GM12878 (cell line): ENCODE measurements around the gene SMPX. TPM values are rescaled to one million over a fixed set of nuclear protein-coding genes. Genes with fewer than 3 reads are reported as not detected.

ENCODE experiments used
- ATAC-seq: fragments of 200-7000 bp; cut with Tn5 transposase; 3 replicates; pipeline ENCODE4 v1.9.1; 2020; ENCODE audit warnings: mild to moderate bottlenecking, moderate library complexity
- BruUV-seq: library from RNA; stranded (reverse); fragments of 400-500 nt; replicated peaks from 2 replicates; lab custom pipeline; 2021; lab: Mats Ljungman, UMichigan
- CTCF ChIA-PET: fragments of 300-600 bp; sonication (Branson Sonifier 250); formaldehyde crosslinking; extraction: SDS; loops from one replicate; lab custom pipeline; 2021; ENCODE audit warnings: inconsistent platforms; lab: Yijun Ruan, JAX
- POLR2A ChIA-PET: fragments of 350-600 bp; formaldehyde crosslinking; extraction: SDS; loops from one replicate; lab custom pipeline; 2021; ENCODE audit warnings: inconsistent platforms; lab: Charles Lee
- RAD21 ChIA-PET: fragments of 300-600 bp; sonication (Branson Sonifier 250); formaldehyde crosslinking; loops from one replicate; lab custom pipeline; 2023; ENCODE audit warnings: antibody characterized with exemption; ENCODE audit not compliant: unreplicated experiment; lab: Charles Lee
- SMC1A ChIA-PET: fragments of 300-600 bp; sonication (Branson Sonifier 250); formaldehyde crosslinking; loops from one replicate; lab custom pipeline; 2023; ENCODE audit not compliant: unreplicated experiment, uncharacterized antibody; lab: Charles Lee
- DNase-seq: peaks from one replicate; pipeline ENCODE4 v3.0.0-alpha.2; 2011; ENCODE audit warnings: low read depth, low spot score
- FAIRE-seq: peaks from 3 replicates; lab custom pipeline; 2011; peaks lifted over from hg19 to GRCh38; lab: Jason Lieb, UNC
- H2AFZ ChIP-seq: 2 replicates; pipeline ENCODE4 v1.6.0; 2011; ENCODE audit warnings: low read depth, low read length, control low read depth; ENCODE audit not compliant: control insufficient read depth
- H3K27ac ChIP-seq: 2 replicates; pipeline ENCODE4 v1.5.1; 2011; ENCODE audit warnings: control low read depth; ENCODE audit not compliant: control insufficient read depth, insufficient read depth
- H3K27me3 ChIP-seq, 2 experiments: replicated peaks in 1 of 2; 2 replicates each; pipeline versions ENCODE4 v1.6.0 to v1.6.1; 2011; ENCODE audit warnings: low read length in 1 of 2; ENCODE audit not compliant: control insufficient read depth in 2 of 2, insufficient read depth in 2 of 2
- H3K36me3 ChIP-seq, 2 experiments: 2 replicates each; pipeline ENCODE4 v1.5.1; 2011; ENCODE audit warnings: low read length in 1 of 2; ENCODE audit not compliant: control insufficient read depth in 2 of 2, insufficient read depth in 2 of 2
- H3K4me1 ChIP-seq: 2 replicates; pipeline ENCODE4 v1.6.1; 2011; ENCODE audit warnings: mild to moderate bottlenecking, low read length, moderate library complexity, mixed read lengths; ENCODE audit not compliant: control insufficient read depth, insufficient read depth
- H3K4me2 ChIP-seq: 2 replicates; pipeline ENCODE4 v1.6.0; 2011; ENCODE audit warnings: control low read depth; ENCODE audit not compliant: control insufficient read depth, insufficient read depth
- H3K4me3 ChIP-seq: fragments of 200-600 bp; sonication (generic); 2 replicates; pipeline ENCODE4 v1.5.1; 2016
- H3K79me2 ChIP-seq: 2 replicates; pipeline ENCODE4 v1.6.0; 2011; ENCODE audit warnings: low read length; ENCODE audit not compliant: control insufficient read depth, insufficient read depth
- H3K9ac ChIP-seq: 2 replicates; pipeline ENCODE4 v1.8.0; 2011; ENCODE audit warnings: low read length, control low read depth, mixed read lengths; ENCODE audit not compliant: control insufficient read depth, insufficient read depth
- H3K9me3 ChIP-seq: replicated peaks from 3 replicates; pipeline ENCODE4 v1.5.1; 2011; ENCODE audit warnings: mild to moderate bottlenecking, low read length; ENCODE audit not compliant: control insufficient read depth, insufficient read depth
- H4K20me1 ChIP-seq: 2 replicates; pipeline ENCODE4 v1.6.0; 2011; ENCODE audit not compliant: control insufficient read depth, insufficient read depth
- BHLHE40 ChIP-seq, 2 experiments: fragments of 450-650 bp in 1 of 2; IDR thresholded peaks; 2 replicates each; pipeline ENCODE4 v1.6.1; 2011 to 2017; ENCODE audit warnings: low read depth in 2 of 2, borderline replicate concordance in 1 of 2, improper control_type of control experiment in 1 of 2, low read length in 1 of 2, mild to moderate bottlenecking in 1 of 2
- ETV6 ChIP-seq, 2 experiments: fragments of 450-650 bp in 1 of 2; IDR thresholded peaks in 1 of 2; conservative IDR thresholded peaks in 1 of 2; 2 replicates each; pipeline ENCODE4 v1.6.1; 2014; ENCODE audit warnings: antibody characterized with exemption in 1 of 2, borderline replicate concordance in 1 of 2, low read depth in 1 of 2, mild to moderate bottlenecking in 1 of 2, moderate library complexity in 1 of 2
- EZH2 ChIP-seq: IDR thresholded peaks from 2 replicates; pipeline ENCODE4 v1.6.1; 2012; ENCODE audit warnings: low read depth, mild to moderate bottlenecking, control low read depth, inconsistent platforms, low read length, borderline replicate concordance; ENCODE audit not compliant: control insufficient read depth
- FOXM1 ChIP-seq: IDR thresholded peaks from 2 replicates; pipeline ENCODE4 v1.6.1; 2012; ENCODE audit warnings: low read depth, mild to moderate bottlenecking, inconsistent platforms, low read length, moderate library complexity
- HDAC6 ChIP-seq: fragments of 200-600 bp; sonication (generic); IDR thresholded peaks from one replicate; pipeline ENCODE4 v1.8.0; 2017; ENCODE audit warnings: antibody characterized with exemption; ENCODE audit not compliant: unreplicated experiment
- MLLT1 ChIP-seq: fragments of 450-650 bp; IDR thresholded peaks from 2 replicates; pipeline ENCODE4 v1.6.1; 2016; ENCODE audit warnings: mild to moderate bottlenecking
- MYB ChIP-seq: fragments of 150-350 bp; IDR thresholded peaks from 2 replicates; pipeline ENCODE4 v1.6.1; 2014; ENCODE audit warnings: mild to moderate bottlenecking, low read depth, low read length, borderline replicate concordance
- PML ChIP-seq: IDR thresholded peaks from 2 replicates; pipeline ENCODE4 v1.6.1; 2012; ENCODE audit warnings: low read length, inconsistent platforms
- RUNX3 ChIP-seq: IDR thresholded peaks from 2 replicates; pipeline ENCODE4 v1.6.1; 2012; ENCODE audit warnings: low read length, inconsistent platforms
- STAT1 ChIP-seq: fragments of 450-650 bp; conservative IDR thresholded peaks from 2 replicates; pipeline ENCODE4 v1.6.1; 2014; ENCODE audit warnings: antibody characterized with exemption, mild to moderate bottlenecking
- TARDBP ChIP-seq: IDR thresholded peaks from 2 replicates; pipeline ENCODE4 v1.6.1; 2016; ENCODE audit warnings: borderline replicate concordance
- ZNF24 ChIP-seq: fragments of 450-650 bp; IDR thresholded peaks from 2 replicates; pipeline ENCODE4 v1.6.1; 2017; ENCODE audit warnings: antibody characterized with exemption, mild to moderate bottlenecking
- WGBS: methylation state at CpG from one replicate; pipeline ENCODE4 v1.1.6; 2016; ENCODE audit warnings: low lambda C conversion rate; ENCODE audit not compliant: insufficient replicate concordance, insufficient coverage; ENCODE audit errors: missing lambda C conversion rate; 5-methylcytosine and 5-hydroxymethylcytosine counted together
- in situ Hi-C: fragments of 300-500 bp; cut with MboI; formaldehyde crosslinking; loops from 9 replicates; pipeline ENCODE4 v1.14.3; 2018; ENCODE audit warnings: mixed read lengths
- intact Hi-C: fragments of 100-400 bp; cut with micrococcal nuclease; formaldehyde crosslinking; loops from one replicate; pipeline ENCODE4 v1.14.2; 2022; ENCODE audit not compliant: unreplicated experiment
- polyA plus RNA-seq, 11 experiments: library from polyadenylated mRNA; depleted of rRNA in 4 of 11; unstranded in 6 of 11; stranded (reverse) in 5 of 11; fragments of >200 nt; fragmentation: Nextera tagmentation in 4 of 11; fragmentation: Illumina TruSeq in 1 of 11; extraction: Ambion mirVana in 4 of 11; extraction: Trizol in 1 of 11; gene quantifications; 1 replicate in 1 of 11; 2 replicates in 10 of 11; pipeline versions ENCODE4 v1.2.1 to v1.2.3, GENCODE V29; 2011 to 2016; ENCODE audit warnings: inconsistent platforms in 2 of 11, missing spikeins in 2 of 11, low read depth in 1 of 11
- total RNA-seq, 4 experiments: library from RNA; depleted of rRNA in 3 of 4; stranded (reverse); fragments of >200 nt in 3 of 4; fragmentation: Illumina TruSeq in 1 of 4; extraction: Trizol in 1 of 4; gene quantifications; 2 replicates each; pipeline versions ENCODE4 v1.2.1 to v1.2.3, GENCODE V29; 2013 to 2021
- TF ChIP-seq, protein P1 (sequence below): fragments of 450-650 bp; IDR thresholded peaks from 2 replicates; pipeline ENCODE4 v1.6.1; 2016; ENCODE audit warnings: mild to moderate bottlenecking

Gene SMPX
- total and polyA plus RNA-seq, 10 of the 15 experiments (the other 5 are each of a cell fraction or from before 2014, with no cell fraction given), result 0.08 to 0.09 TPM; not detected in 8

GRCh38 chrX:21699136-21699535, 58.8 kb downstream of the SMPX start:
- FAIRE-seq, result no peak
- DNase-seq, result no peak
- no peak overlapping the region for H3K4me3 ChIP-seq
- POLR2A ChIA-PET, result no interaction called here
- 33% methylated on average over 3 of the region's 3 CpGs for WGBS
- H3K27me3 ChIP-seq, result no peaks in the 10 kb centered on the region
- no peaks in the 10 kb centered on the region for H4K20me1 ChIP-seq
- no peaks in the 10 kb centered on the region for H3K4me1 ChIP-seq
- no peak overlapping the region for H3K27ac ChIP-seq
- RAD21 ChIA-PET, result no interaction called here
- H3K4me2 ChIP-seq, result no peak overlapping the region
- in situ Hi-C loops (no loop called here), intact Hi-C loops (no loop called here)
- SMC1A ChIA-PET, result interaction anchor here (0.8 kb wide), 1 partner anchor 11 kb away, joined by 4 read pairs; no protein-coding TSS in a partner anchor
- no peaks in the 10 kb centered on the region for H3K9me3 ChIP-seq
- ATAC-seq, result no peak
- CTCF ChIA-PET, result no interaction called here
- no peaks in the 10 kb centered on the region for H3K79me2 ChIP-seq
- no peaks in the 10 kb centered on the region for H3K36me3 ChIP-seq
- no peak overlapping the region for H3K9ac ChIP-seq
- no peak overlapping the region for H2AFZ ChIP-seq
- TF ChIP-seq PML, result no peak
- no peak for TF ChIP-seq ETV6 (conservative IDR thresholded peaks at IDR 0.05 in 1 of 2, IDR thresholded peaks at IDR 0.05 in 1 of 2; ENCODE audit: borderline replicate concordance in 1 of 2, low read depth in 1 of 2)
- no peak for TF ChIP-seq MLLT1
- no peak for TF ChIP-seq STAT1
- no peak for TF ChIP-seq RUNX3
- no peak for TF ChIP-seq MYB
- no peak for TF ChIP-seq HDAC6
- TF ChIP-seq TARDBP, result no peak
- TF ChIP-seq, protein P1, sequence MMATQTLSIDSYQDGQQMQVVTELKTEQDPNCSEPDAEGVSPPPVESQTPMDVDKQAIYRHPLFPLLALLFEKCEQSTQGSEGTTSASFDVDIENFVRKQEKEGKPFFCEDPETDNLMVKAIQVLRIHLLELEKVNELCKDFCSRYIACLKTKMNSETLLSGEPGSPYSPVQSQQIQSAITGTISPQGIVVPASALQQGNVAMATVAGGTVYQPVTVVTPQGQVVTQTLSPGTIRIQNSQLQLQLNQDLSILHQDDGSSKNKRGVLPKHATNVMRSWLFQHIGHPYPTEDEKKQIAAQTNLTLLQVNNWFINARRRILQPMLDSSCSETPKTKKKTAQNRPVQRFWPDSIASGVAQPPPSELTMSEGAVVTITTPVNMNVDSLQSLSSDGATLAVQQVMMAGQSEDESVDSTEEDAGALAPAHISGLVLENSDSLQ, result no peak
- TF ChIP-seq FOXM1, result no peak
- no peak for TF ChIP-seq BHLHE40 (IDR thresholded peaks at IDR 0.05; ENCODE audit: borderline replicate concordance in 1 of 2, low read depth in 2 of 2, low read length in 1 of 2)
- no peak for TF ChIP-seq EZH2
- TF ChIP-seq ZNF24, result no peak
- TF ChIP-seq, all 136 proteins: peak for 0
- BruUV-seq, result no TSS peak
